KOPT-K1 (cell line): ENCODE results near the gene POTEF.
"Not testable (repeated sequence)": the region's sequence is repeated elsewhere in the genome, so short reads cannot be mapped to it uniquely, and the experiment has no call there.

ENCODE experiments used
- H3K27ac ChIP-seq: fragments of 200-600 bp; sonication (generic); 2 replicates; pipeline ENCODE4 v1.5.1; 2016; ENCODE audit warnings: antibody characterized with exemption, mild to moderate bottlenecking, low read depth, low read length; ENCODE audit not compliant: poor library complexity, severe bottlenecking
- H3K36me3 ChIP-seq: fragments of 200-600 bp; sonication (generic); 2 replicates; pipeline ENCODE4 v1.5.1; 2017; ENCODE audit warnings: antibody characterized with exemption, mild to moderate bottlenecking, low read length, moderate library complexity; ENCODE audit not compliant: insufficient read depth
- H3K9me3 ChIP-seq: fragments of 200-600 bp; sonication (generic); 2 replicates; pipeline ENCODE4 v1.5.1; 2017; ENCODE audit warnings: antibody characterized with exemption, low read length, mild to moderate bottlenecking; ENCODE audit not compliant: insufficient read depth, poor library complexity, severe bottlenecking

POTEF gene

GRCh38 chr2:130155956-130156623 lies 27.1 kb upstream of the POTEF start:
- peaks cover 76% of the 10 kb centered on the region for H3K36me3 ChIP-seq
- not testable (repeated sequence) for H3K9me3 ChIP-seq, H3K27ac ChIP-seq

GRCh38 chr2:130154773-130155765 lies 26.0 kb upstream of the POTEF start:
- no peak overlapping the region for H3K27ac ChIP-seq
- no peaks in the 10 kb centered on the region for H3K9me3 ChIP-seq
- peaks cover 78% of the 10 kb centered on the region for H3K36me3 ChIP-seq

GRCh38 chr2:130154423-130154770 lies 25.4 kb upstream of the POTEF start:
- peaks cover 72% of the 10 kb centered on the region for H3K36me3 ChIP-seq
- not testable (repeated sequence) for H3K9me3 ChIP-seq, H3K27ac ChIP-seq

- H3K27ac ChIP-seq, H3K9me3 ChIP-seq: not testable (repeated sequence)
- H3K36me3 ChIP-seq: peaks cover 68% of the 10 kb centered on the region
Observed at GRCh38 chr2:130153721-130154422, 24.9 kb upstream of the POTEF start.

- H3K27ac ChIP-seq: no peak overlapping the region
- H3K9me3 ChIP-seq: no peaks in the 10 kb centered on the region
- H3K36me3 ChIP-seq: peaks cover 59% of the 10 kb centered on the region
Observed at GRCh38 chr2:130152816-130153595, 24.0 kb upstream of the POTEF start.

GRCh38 chr2:130152136-130152815 lies 23.3 kb upstream of the POTEF start:
- peaks cover 52% of the 10 kb centered on the region for H3K36me3 ChIP-seq
- H3K27ac ChIP-seq, H3K9me3 ChIP-seq: not testable (repeated sequence)

- H3K9me3 ChIP-seq: not testable (repeated sequence)
Observed at GRCh38 chr2:130151145-130151512, 22.1 kb upstream of the POTEF start.

GRCh38 chr2:130150181-130151144 lies 21.4 kb upstream of the POTEF start:
- Histone ChIP-seq H3K36me3 (peaks cover 45% of the 10 kb centered on the region), H3K27ac (no peak overlapping the region), H3K9me3 (no peaks in the 10 kb centered on the region)

More at GRCh38 chr2:130151145-130151512, 22.1 kb upstream of the POTEF start:
- H3K27ac ChIP-seq: not testable (repeated sequence)
- H3K36me3 ChIP-seq: peaks cover 51% of the 10 kb centered on the region

- not testable (repeated sequence) for H3K27ac ChIP-seq, H3K9me3 ChIP-seq
- peaks cover 25% of the 10 kb centered on the region; the same call in 1 of the 2 replicates for H3K36me3 ChIP-seq
Observed at GRCh38 chr2:130148515-130148914, 19.5 kb upstream of the POTEF start.

GRCh38 chr2:130145006-130145414 lies 16.0 kb upstream of the POTEF start, which contains the start of gene CCDC74B:
TSS of gene CCDC74B (minus strand) at chr2:130145112. CDS start at chr2:130144996, 116 bp downstream.
- H3K36me3 ChIP-seq, H3K9me3 ChIP-seq, H3K27ac ChIP-seq: not testable (repeated sequence)

GRCh38 chr2:130143266-130144039 lies 14.4 kb upstream of the POTEF start:
- not testable (repeated sequence) for H3K36me3 ChIP-seq, H3K9me3 ChIP-seq

GRCh38 chr2:130142396-130143265 lies 13.6 kb upstream of the POTEF start:
- H3K9me3 ChIP-seq: not testable (repeated sequence)

More at GRCh38 chr2:130143266-130144039, 14.4 kb upstream of the POTEF start:
- not testable (repeated sequence) for H3K27ac ChIP-seq

More at GRCh38 chr2:130142396-130143265, 13.6 kb upstream of the POTEF start:
- not testable (repeated sequence) for H3K36me3 ChIP-seq, H3K27ac ChIP-seq
